Activated CD4-positive, alpha-beta T cell treated with anti-CD3 and anti-CD28 coated beads for 36 hours (primary cell): Measurements from ENCODE around the gene TBC1D8. TPM values are rescaled to one million over a fixed set of nuclear protein-coding genes. Genes with fewer than 3 reads are reported as not detected.
"Not testable (repeated sequence)": the region's sequence is repeated elsewhere in the genome, so short reads cannot be mapped to it uniquely, and the experiment has no call there.

Experiments
- ATAC-seq: fragments of 200-7000 bp; cut with Tn5 transposase; one replicate; pipeline ENCODE4 v1.10.0; 2021; ENCODE audit warnings: mild to moderate bottlenecking, moderate library complexity
- CTCF ChIA-PET: fragments of 350-600 bp; sonication (Branson Sonifier 250); formaldehyde crosslinking; loops from one replicate; lab custom pipeline; 2021; ENCODE audit warnings: antibody characterized with exemption; lab: Charles Lee
- POLR2A ChIA-PET: fragments of 350-600 bp; sonication (Branson Sonifier 250); formaldehyde crosslinking; loops from one replicate; lab custom pipeline; 2021; ENCODE audit warnings: antibody characterized with exemption, inconsistent platforms; lab: Charles Lee
- DNase-seq: peaks from one replicate; pipeline ENCODE4 v3.0.0-alpha.2; 2020
- H3K27ac Mint-ChIP-seq: one replicate; pipeline ENCODE4 v1.8.0; 2021; ENCODE audit warnings: mixed read lengths
- H3K27me3 Mint-ChIP-seq: one replicate; pipeline ENCODE4 v1.8.0; 2021; ENCODE audit warnings: mixed read lengths
- H3K36me3 Mint-ChIP-seq: one replicate; pipeline ENCODE4 v1.8.0; 2021; ENCODE audit warnings: low read depth, mixed read lengths
- H3K4me1 Mint-ChIP-seq: one replicate; pipeline ENCODE4 v1.8.0; 2021; ENCODE audit warnings: mixed read lengths
- H3K4me3 Mint-ChIP-seq: one replicate; pipeline ENCODE4 v1.8.0; 2021; ENCODE audit warnings: mild to moderate bottlenecking, moderate library complexity, mixed read lengths
- H3K9me3 Mint-ChIP-seq: one replicate; pipeline ENCODE4 v1.8.0; 2021; ENCODE audit warnings: low read depth, mixed read lengths
- intact Hi-C, 2 experiments: fragments of 100-400 bp; cut with DNase I in 1 of 2; cut with micrococcal nuclease in 1 of 2; formaldehyde crosslinking; loops; one replicate each; pipeline versions ENCODE4 v1.14.2 to v1.15.1; 2022 to 2024; cut with DNase I, micrococcal nuclease
- total RNA-seq, 2 experiments: library from RNA; stranded (reverse); gene quantifications; one replicate each; pipeline ENCODE4 v1.2.3, GENCODE V29; 2021

TBC1D8 gene
- total RNA-seq, 2 experiments from 2014 or later = 3.3 to 3.4 TPM

GRCh38 chr2:101185656-101186055, 34.5 kb upstream of the TBC1D8 start:
- Mint-ChIP-seq H3K4me1 (no peaks in the 10 kb centered on the region), H3K27me3 (no peaks in the 10 kb centered on the region), H3K36me3 (no peaks in the 10 kb centered on the region), H3K9me3 (peaks cover 2% of the 10 kb centered on the region), H3K27ac (no peak overlapping the region), H3K4me3 (no peak overlapping the region)
- POLR2A ChIA-PET = no interaction called here
- intact Hi-C loops = no loop called here
- DNase-seq = no peak
- CTCF ChIA-PET = interaction anchor here (1.6 kb wide), 1 partner anchor 20 kb away, joined by 6 read pairs; no protein-coding TSS in a partner anchor
- ATAC-seq = no peak

- no peaks in the 10 kb centered on the region for H3K4me1 Mint-ChIP-seq
- no peaks in the 10 kb centered on the region for H3K27me3 Mint-ChIP-seq
- intact Hi-C loops = no loop called here
- ChIA-PET CTCF (interaction anchor here (1.6 kb wide), 1 partner anchor 21 kb away, joined by 6 read pairs; no protein-coding TSS in a partner anchor), POLR2A (no interaction called here)
- no peaks in the 10 kb centered on the region for H3K36me3 Mint-ChIP-seq
- DNase-seq (no peak), ATAC-seq (no peak)
- peaks cover 2% of the 10 kb centered on the region for H3K9me3 Mint-ChIP-seq
- H3K4me3 Mint-ChIP-seq = no peak overlapping the region
- H3K27ac Mint-ChIP-seq = no peak overlapping the region
These were observed 33.9 kb upstream of the TBC1D8 start for GRCh38 chr2:101185085-101185484.

GRCh38 chr2:101179982-101180381, 28.8 kb upstream of the TBC1D8 start:
- intact Hi-C loops = no loop called here
- Mint-ChIP-seq H3K9me3 (no peaks in the 10 kb centered on the region), H3K27ac (no peak overlapping the region), H3K27me3 (no peaks in the 10 kb centered on the region), H3K4me1 (peaks cover 2% of the 10 kb centered on the region), H3K36me3 (no peaks in the 10 kb centered on the region), H3K4me3 (no peak overlapping the region)
- ATAC-seq (no peak), DNase-seq (no peak)
- POLR2A ChIA-PET = no interaction called here
- CTCF ChIA-PET = no interaction called here

- H3K4me1 Mint-ChIP-seq = peaks cover 23% of the 10 kb centered on the region
- no peak overlapping the region for H3K27ac Mint-ChIP-seq
- no peak overlapping the region for H3K4me3 Mint-ChIP-seq
- peaks cover 2% of the 10 kb centered on the region for H3K9me3 Mint-ChIP-seq
- CTCF ChIA-PET = no interaction called here
- no peaks in the 10 kb centered on the region for H3K27me3 Mint-ChIP-seq
- no peak for ATAC-seq
- no peak for DNase-seq
- POLR2A ChIA-PET = no interaction called here
- intact Hi-C loops = no loop called here
- H3K36me3 Mint-ChIP-seq = no peaks in the 10 kb centered on the region
These were observed 25.6 kb upstream of the TBC1D8 start for GRCh38 chr2:101176803-101177202.

GRCh38 chr2:101175991-101176390, 24.8 kb upstream of the TBC1D8 start:
- H3K27me3 Mint-ChIP-seq = no peaks in the 10 kb centered on the region
- POLR2A ChIA-PET = no interaction called here
- DNase-seq = no peak
- no peak for ATAC-seq
- H3K4me3 Mint-ChIP-seq = no peak overlapping the region
- H3K27ac Mint-ChIP-seq = no peak overlapping the region
- H3K4me1 Mint-ChIP-seq = peaks cover 24% of the 10 kb centered on the region
- intact Hi-C loops = no loop called here
- no peaks in the 10 kb centered on the region for H3K36me3 Mint-ChIP-seq
- CTCF ChIA-PET = no interaction called here
- peaks cover 2% of the 10 kb centered on the region for H3K9me3 Mint-ChIP-seq

GRCh38 chr2:101173707-101174295, 22.6 kb upstream of the TBC1D8 start:
- intact Hi-C loops = no loop called here
- ATAC-seq = peak; percentile 100

GRCh38 chr2:101169822-101170221, 18.6 kb upstream of the TBC1D8 start:
- CTCF ChIA-PET, H3K36me3 Mint-ChIP-seq, POLR2A ChIA-PET, intact Hi-C loops, ATAC-seq, H3K27me3 Mint-ChIP-seq, H3K27ac Mint-ChIP-seq, DNase-seq, H3K4me3 Mint-ChIP-seq: not testable (repeated sequence)
- peaks cover 23% of the 10 kb centered on the region for H3K4me1 Mint-ChIP-seq
- peaks cover 18% of the 10 kb centered on the region for H3K9me3 Mint-ChIP-seq

More at GRCh38 chr2:101173707-101174295, 22.6 kb upstream of the TBC1D8 start:
- H3K4me3 Mint-ChIP-seq = no peak overlapping the region
- H3K27me3 Mint-ChIP-seq = no peaks in the 10 kb centered on the region
- no peaks in the 10 kb centered on the region for H3K36me3 Mint-ChIP-seq
- peaks cover 24% of the 10 kb centered on the region for H3K4me1 Mint-ChIP-seq
- H3K9me3 Mint-ChIP-seq = peaks cover 8% of the 10 kb centered on the region
- CTCF ChIA-PET = interaction anchor here (0.6 to 0.8 kb wide), 3 partner anchors 9 to 628 kb away, joined by 3 read pairs; no protein-coding TSS in a partner anchor
- peak; percentile 74 for DNase-seq
- POLR2A ChIA-PET = no interaction called here
- peak overlapping the region; percentile 89 for H3K27ac Mint-ChIP-seq

- Mint-ChIP-seq H3K4me3 (no peak overlapping the region), H3K4me1 (peaks cover 14% of the 10 kb centered on the region), H3K27me3 (no peaks in the 10 kb centered on the region), H3K9me3 (peaks cover 18% of the 10 kb centered on the region), H3K36me3 (peaks cover 2% of the 10 kb centered on the region), H3K27ac (no peak overlapping the region)
- intact Hi-C loops = no loop called here
- no peak for ATAC-seq
- POLR2A ChIA-PET = no interaction called here
- CTCF ChIA-PET = interaction anchor here (0.6 to 0.9 kb wide), 2 partner anchors 14 to 20 kb away, joined by 3 read pairs; no protein-coding TSS in a partner anchor
- DNase-seq = no peak
These were observed 17.5 kb upstream of the TBC1D8 start for GRCh38 chr2:101168706-101169105.

GRCh38 chr2:101167532-101167931, 16.4 kb upstream of the TBC1D8 start:
- intact Hi-C loops, H3K27me3 Mint-ChIP-seq, DNase-seq, H3K4me3 Mint-ChIP-seq, H3K36me3 Mint-ChIP-seq, H3K27ac Mint-ChIP-seq, ATAC-seq, POLR2A ChIA-PET, H3K4me1 Mint-ChIP-seq: not testable (repeated sequence)
- H3K9me3 Mint-ChIP-seq = peaks cover 18% of the 10 kb centered on the region
- CTCF ChIA-PET = interaction anchor here (0.9 kb wide), 1 partner anchor 21 kb away, joined by 3 read pairs; no protein-coding TSS in a partner anchor

GRCh38 chr2:101164021-101164420, 12.8 kb upstream of the TBC1D8 start:
- intact Hi-C loops = no loop called here
- Mint-ChIP-seq H3K4me1 (peaks cover 2% of the 10 kb centered on the region), H3K4me3 (no peak overlapping the region), H3K27me3 (no peaks in the 10 kb centered on the region), H3K9me3 (peaks cover 11% of the 10 kb centered on the region), H3K36me3 (peaks cover 2% of the 10 kb centered on the region), H3K27ac (no peak overlapping the region)
- DNase-seq (no peak), ATAC-seq (no peak)
- POLR2A ChIA-PET = no interaction called here
- CTCF ChIA-PET = interaction anchor here (1.1 kb wide), 1 partner anchor 58 kb away, joined by 3 read pairs; no protein-coding TSS in a partner anchor

GRCh38 chr2:101162561-101163330, 11.6 kb upstream of the TBC1D8 start:
- H3K9me3 Mint-ChIP-seq = peaks cover 7% of the 10 kb centered on the region
- H3K4me1 Mint-ChIP-seq = peaks cover 2% of the 10 kb centered on the region
- H3K4me3 Mint-ChIP-seq = no peak overlapping the region
- no peaks in the 10 kb centered on the region for H3K27me3 Mint-ChIP-seq
- intact Hi-C loops = no loop called here
- H3K36me3 Mint-ChIP-seq = peaks cover 2% of the 10 kb centered on the region
- ATAC-seq = no peak
- H3K27ac Mint-ChIP-seq = no peak overlapping the region
- ChIA-PET CTCF (interaction anchor here (0.5 to 0.8 kb wide), 4 partner anchors 20 to 120 kb away, joined by 3 to 4 read pairs (median 3); no protein-coding TSS in a partner anchor), POLR2A (no interaction called here)
- DNase-seq = no peak
